Epidermal melanocyte (primary cell): ENCODE results near the gene RPS15.

Experiments
- DNase-seq: peaks from one replicate; pipeline ENCODE4 v3.0.0; 2011; ENCODE audit warnings: low spot score; ENCODE audit not compliant: insufficient read length

The RPS15 gene

DNA sequence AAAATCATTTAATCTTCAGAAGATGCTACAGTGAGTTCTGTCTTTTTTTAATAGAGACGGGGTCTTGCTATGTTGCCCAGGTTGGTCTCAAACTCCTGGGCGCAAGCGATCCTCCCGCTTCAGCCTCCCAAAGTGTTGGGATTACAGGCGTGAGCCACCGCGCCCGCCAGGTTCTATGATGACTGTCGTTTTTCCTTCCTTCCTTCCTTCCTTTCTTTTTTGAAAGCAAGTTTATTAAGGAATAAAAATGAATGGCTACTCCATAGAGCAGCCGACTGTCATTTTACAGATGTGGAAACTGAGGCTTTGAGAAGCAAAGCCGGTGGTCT, 36.3 kb upstream of the RPS15 start:
- no peak for DNase-seq

DNA sequence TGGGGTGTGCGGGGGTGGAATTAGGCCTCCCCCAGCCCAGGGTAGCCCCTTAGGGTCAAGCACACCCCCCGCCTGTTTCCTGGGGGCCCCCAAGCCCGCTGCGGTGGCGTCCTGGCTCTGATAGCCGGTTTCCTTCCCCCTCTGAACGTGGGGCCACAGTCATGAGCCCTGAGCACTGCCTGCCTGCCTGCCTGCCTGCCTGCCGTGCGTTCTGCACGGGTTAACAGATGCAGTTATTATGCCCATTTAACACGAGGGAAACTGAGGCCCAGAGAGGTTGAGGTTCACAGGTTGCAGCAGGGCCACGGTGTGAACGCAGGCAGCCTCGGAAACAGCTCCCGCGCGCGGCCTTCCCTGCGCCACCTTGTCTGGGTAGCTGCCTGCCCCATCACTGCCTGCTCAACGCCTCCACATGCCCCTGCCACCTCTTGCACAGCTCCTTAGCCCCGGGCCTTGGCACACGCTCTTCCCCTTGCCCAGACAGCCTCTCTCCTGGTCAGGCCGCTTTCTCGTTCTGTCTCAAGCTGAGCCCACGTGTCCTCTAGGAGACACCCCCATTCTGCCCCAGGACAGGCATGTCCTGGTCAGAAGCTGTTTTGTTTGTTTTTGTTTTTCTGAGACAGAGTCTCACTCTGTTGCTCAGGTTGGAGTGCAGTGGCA, 35.7 kb upstream of the RPS15 start:
- DNase-seq, result peak; percentile 50

DNA sequence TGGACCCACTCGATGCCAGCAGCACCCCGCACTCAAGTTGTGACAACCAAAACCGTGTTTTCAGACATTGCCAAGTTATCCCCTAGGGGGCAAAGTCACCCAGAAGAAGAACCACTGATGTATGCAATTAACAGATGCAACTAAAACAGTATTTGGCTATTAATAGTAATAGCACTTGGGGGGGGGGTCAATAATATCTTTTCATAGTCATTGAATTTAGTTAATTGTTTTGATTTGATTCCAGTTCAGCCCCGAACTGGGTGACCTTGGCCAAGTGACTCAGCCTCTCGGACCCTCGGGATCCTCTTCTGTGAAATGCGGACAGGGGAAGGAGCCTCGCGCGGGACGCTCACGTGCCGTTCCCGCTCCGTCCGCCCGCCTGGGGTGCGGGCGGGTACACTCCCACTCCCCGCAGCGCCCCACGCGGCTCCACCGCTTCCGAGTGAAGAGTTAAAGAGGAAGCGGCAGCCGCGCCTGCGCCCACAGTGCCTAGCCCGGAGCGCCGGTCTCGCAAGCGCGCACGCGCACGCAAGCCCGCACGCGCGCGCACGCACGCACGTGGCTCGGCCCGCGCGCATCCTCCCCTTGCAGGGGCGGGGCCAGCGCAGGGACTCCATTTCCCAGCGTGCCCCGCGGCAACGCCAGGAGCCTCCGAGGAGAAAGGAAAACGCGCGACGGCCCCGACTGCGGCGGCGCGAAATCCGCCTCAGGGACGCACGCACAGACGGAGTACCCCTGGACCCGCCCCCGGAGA, 31.2 kb upstream of the RPS15 start:
- peak; percentile 98 for DNase-seq

DNA sequence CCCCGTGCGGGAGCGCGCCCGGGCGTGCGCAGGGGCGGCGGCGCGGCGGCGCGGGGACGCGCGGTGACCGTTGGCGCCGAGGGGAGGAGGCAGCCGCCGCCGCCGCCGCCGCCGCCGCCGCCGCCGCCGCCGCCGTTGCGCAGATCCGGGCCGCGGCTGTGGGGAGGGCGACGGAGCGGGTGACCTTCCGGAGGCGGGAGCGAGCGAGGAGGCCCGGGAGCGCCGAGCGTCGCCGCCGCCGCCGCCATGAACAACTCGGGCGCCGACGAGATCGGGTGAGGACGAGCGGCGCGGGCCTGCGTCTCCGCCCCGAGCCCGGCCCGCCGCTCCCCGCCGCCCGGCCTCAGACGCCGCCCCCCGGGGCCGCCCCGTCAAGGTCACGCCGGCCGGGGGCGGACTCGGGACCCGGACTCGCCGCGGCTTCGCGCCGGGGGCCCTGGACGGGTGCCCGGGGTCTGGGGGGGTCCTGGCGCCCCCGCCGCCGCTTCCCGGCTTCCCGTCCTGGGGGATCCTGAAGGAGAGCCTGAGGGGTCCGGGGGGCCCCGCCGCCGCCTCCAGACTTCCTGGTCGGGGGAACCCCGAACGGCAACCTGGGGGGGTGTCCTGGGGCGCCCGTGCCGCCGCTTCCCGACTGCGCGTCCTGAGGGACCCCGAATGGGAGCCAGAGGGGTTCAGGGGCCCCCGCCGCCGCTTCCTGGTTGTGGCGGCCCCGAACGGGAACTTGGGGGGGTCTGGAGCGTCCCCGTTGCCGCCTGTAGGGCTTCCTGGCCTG, 30.5 kb upstream of the RPS15 start, which contains the start of gene DAZAP1:
Gene DAZAP1 (plus strand): TSS at position 59 of the 772 bp plus-strand sequence. CDS start 188 bp downstream, at position 247.
- no peak for DNase-seq

DNA sequence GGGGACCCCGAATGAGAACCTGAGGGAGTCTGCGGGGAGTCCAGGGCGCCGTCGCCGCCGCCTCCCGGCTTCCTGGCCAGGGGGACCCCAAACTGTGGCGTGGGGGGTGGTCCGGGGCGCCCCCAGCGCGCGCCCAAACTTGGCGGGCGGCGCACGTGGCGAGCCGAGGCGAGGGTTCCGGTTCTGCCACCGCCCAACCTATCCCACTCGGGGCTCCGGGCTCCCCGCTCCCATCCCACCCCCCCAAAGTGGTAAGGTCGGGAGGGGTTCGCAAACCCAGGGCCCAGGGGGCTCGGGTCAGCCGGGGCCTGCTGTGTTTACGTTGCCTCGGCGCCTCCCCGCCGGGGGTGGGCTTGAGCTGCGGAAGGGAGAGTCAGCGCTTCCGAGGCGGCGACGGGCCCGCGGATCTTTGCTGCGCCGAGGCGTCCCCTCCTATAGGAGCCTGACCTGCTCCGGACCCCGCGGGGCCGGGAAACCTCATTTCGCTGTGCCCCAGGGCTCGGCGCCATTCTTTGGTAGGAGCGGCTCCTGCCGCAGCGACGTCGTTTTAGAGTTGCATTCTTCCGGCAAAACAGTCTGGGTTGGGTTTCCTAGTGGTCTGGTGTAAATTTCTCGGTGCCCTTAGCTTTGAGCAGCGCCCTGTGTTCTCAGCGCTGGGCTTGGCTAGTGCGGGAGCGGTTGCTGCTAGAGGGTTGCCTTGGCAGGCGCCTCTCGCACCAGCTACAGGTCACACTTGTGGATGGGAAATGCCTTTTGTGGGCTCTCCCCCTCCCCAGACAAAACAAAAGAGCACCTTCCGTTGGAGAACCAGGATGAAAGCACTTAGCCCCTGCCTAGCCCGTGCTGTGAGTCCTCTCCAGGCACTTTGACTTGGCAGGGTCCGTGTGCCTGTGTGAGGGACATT, 29.6 kb upstream of the RPS15 start:
- DNase-seq, result peak; percentile 31

DNA sequence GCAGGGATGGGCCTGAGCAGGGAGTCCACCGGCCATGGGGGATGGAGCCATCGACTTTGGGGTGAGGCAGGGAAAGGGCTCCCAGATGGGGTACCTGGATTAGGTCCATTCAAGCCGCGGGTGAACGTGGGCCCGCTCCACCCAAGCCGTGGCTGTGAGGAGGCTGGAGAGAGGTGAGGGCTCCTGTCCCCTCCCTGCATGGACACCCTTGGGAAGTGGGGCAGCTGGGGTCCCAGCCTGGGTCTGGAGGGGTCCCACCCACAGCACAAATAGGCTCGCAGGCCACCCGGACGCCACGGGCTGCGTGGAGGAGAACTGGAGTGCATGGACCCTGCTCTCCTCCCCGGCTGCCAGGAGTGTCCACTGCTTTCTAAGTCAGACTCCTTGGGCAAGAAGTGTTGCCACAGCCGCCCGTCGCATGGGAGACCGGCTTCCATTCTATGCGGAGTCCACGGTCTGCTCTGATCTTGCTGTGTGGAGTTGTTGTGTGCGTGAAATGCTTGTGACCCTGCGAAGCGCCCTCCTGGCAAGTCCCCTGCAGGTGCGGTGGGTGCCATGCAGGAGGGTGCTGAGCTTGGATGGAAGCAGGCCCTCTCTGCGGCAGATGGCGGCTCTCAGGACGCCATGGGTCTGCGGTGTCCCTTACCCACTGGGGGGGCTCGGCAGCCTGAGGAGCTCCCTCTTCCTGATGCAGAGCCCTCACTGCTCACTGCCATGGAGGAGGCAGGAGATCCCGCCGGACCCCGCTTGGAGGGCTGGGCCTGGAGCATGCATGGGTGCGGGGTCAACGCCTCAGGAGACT, 28.8 kb upstream of the RPS15 start:
- DNase-seq, result no peak

DNA sequence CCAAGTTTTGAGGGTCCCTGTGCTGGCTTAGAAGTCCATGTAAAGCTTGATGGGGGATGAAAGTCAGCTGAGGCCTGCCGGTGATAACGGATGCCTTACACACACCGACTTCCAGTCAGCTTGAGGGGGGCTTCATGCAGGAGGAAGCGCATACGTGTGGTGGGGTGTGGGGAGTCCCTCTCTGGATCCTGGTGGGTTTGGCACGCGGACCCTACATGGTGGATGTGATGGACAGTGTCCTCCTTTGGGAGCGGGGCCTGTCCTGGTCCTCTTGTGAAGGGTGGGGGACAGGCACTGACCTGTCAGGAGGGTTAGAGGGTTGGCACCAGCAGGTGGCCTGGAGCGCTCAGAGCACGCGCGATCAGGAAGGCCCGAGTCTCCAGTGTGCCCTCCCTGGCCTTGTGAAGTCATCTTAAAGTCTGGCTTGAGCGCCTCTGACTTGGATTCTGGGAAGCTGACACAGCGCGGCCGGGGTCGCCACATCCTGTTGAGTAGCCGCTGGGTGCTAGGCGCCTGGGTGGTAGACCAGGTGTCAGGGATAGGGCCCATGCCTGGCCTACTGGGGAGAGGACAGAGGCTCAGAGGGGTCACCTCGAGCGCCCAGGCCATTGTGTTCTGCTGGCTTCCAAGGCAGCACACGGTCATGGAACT, 27.9 kb upstream of the RPS15 start:
- no peak for DNase-seq

DNA sequence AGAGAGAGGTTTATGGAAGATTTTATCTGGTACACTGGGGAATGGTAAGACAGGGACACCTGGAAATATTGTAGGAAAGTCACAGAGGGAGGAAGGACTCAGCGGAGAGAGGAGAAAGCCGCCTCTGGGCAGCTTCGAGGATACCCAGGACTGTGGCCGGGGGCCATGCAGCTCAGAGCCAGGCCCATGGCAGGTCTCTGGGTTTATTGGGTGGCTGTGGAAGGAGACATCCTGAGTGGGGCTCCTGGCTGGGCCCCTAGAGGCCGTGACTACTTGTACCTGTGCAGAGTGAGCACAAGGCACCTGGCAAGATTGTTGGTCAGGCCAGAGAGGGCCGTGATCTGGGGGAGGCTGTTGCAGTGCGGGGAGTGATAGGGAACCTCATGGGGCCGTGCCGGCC, 27.4 kb upstream of the RPS15 start:
- DNase-seq, result no peak

DNA sequence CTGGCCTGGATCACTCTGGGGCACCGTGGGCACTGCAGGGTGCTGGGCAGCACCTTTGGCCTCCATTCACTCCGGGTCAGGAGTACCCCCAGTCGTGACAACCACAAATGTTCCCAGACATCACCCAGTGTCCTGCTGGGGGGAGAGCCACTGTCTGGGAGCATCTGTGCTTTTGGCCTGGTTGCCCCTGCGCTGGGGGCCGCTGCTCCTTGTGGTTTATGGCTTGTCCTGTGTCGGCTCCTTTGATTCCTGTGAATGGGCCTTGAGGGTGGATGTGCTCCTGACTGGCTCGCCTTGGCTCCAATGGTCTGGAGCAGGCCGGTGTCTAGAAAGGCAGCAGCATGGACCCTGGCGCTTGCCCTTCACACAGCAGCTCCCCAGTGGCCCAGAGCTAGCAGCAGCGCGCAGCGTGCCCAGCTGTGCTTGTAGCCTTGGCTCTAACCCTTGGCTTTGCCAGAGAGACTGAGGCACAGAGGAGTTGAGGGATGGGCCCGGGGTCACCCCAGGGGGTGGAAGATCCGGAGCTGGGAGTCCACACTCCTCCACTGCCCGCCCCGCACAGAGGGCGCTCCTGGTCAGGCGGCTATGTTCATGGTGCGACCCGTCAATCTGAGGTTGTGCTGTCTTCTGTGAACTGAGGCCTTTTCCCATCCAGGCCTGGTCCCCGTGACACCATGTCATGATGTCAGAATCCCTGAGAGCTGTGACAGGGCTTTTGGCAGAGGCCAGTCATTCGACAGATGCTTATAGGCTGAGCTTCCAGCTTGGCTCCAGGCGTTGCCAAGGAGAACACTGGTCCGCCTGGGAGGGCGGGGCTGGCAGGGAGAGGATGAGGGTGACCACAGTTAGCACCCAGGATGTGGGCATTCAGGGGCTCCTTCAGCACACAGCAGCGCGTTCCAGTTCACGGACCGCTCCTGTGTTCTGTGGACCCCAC, 26.7 kb upstream of the RPS15 start:
- no peak for DNase-seq

DNA sequence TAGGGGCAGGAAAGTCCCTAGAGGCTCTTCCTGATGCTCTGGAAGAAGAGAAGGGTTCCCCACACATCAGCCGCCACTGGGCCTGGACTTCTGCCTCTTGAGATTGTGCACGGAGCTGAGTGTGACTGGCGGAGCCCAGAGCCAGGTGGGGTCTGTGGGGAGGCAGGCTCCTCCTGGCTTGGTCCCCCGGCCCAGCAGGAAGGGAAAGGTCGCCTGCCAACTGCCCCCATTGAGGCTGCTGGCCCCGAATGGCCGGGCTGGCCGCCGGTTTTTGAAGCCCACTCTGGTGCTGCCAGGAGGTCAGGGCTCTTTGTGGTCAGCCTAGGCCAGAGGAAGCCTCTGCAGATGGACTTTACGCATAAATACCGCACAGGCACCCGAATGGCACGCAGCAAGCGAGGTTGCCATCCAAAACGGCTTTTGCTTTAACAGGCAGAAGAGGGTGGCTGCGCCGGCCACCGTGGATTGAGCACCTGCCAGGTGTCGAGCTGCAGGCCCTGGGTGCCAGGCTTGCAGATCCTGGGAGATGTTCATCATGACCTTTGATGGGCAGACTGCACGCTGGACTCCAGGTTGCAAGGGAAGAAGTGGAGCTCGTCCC, 25.8 kb upstream of the RPS15 start:
- no peak for DNase-seq

DNA sequence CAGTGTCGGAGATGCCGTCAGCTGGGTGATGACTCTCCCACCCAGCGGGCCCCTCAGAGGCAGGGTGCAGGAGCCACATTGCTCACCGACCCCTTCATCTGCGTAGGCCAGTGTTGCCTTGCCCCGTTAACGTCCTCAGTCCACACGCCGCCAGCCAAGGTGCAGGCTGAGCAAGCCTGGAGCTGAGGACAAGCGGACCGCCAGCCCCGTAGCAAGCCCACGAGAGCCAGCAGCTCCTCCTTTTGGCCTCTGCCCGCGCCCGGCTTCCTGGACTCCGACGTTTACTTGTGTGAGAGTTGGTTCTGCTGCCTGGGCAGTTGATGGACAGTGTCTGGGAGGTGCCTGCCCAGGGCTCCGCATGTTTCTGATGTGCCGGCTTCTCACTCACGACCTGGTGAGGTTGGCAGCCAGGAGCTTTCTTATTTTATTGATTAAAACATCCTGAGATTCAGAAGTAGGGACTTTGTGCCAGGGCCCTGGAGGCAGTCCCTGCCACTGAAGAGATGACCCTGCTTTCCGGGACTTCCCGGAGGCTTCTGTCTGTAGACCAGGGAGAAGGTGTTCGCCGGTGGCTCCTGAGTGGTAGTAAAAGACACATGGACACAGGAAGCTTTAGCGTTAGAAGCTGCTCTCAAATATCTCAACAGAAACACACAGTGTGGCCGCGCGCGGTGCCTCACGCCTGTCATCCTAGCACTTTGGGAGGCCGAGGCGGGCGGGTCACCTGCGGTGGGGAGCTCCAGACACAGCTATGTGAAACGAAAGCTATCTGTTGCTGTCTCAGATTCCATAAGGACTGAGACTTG, 25.0 kb upstream of the RPS15 start:
- no peak for DNase-seq

DNA sequence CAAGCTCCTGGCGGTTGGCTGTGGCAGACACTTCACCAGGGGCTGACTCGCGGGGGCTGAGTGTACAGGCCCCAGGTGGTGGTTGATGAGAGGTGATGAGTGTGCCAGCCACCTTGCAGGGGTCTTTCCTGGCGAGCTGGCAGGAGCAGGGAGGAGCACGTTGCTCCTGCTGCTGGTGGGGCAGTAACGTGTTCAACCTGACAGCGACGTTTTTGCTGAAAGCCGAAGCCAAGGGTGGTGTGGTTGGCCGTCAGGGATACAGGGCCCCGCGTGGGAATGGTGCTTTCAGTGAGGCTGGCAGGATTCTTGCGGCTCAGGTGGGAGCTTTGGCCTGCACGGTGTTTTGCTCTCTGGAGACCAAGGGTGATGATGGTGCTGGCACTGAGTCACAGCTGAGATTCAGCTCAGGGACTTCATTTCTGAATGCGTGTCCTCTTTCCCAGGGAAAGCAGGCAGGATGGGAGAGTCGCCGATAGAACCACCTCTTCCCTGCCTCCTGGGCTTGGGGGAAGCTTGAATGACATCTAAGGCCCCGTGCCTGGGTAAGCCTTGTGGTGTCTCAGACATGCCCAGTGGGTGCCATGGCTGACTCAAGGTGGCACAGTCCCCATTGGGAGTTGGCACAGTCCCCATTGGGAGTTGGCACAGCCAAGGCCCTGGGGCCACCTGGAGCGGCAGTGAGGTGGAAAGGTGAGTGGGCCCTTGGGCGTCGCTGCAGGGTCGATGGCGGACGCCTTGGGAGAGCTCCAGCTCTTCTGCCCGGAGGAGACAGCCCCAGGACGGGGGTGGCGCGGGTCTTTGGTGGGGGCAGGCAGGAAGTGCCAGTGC, 22.0 kb upstream of the RPS15 start:
- no peak for DNase-seq

DNA sequence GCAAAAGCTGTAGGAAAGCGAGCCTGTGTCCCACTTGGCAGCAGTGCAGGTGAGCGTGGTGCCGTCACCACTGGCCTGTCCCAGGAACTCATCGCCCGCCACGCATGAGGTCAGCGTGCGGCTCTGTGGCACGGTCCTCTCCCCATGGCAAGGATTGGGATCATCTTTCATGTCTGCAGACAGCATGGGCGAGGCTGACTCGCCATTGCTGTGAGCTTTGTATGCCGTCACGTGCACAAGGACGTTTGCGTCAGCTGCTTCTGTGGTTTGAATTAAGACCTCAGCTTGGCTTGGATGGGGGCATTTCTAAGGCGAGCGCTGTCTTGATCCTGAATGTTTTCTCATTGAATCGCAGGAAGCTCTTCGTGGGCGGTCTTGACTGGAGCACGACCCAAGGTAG, 21.1 kb upstream of the RPS15 start:
- DNase-seq, result no peak

DNA sequence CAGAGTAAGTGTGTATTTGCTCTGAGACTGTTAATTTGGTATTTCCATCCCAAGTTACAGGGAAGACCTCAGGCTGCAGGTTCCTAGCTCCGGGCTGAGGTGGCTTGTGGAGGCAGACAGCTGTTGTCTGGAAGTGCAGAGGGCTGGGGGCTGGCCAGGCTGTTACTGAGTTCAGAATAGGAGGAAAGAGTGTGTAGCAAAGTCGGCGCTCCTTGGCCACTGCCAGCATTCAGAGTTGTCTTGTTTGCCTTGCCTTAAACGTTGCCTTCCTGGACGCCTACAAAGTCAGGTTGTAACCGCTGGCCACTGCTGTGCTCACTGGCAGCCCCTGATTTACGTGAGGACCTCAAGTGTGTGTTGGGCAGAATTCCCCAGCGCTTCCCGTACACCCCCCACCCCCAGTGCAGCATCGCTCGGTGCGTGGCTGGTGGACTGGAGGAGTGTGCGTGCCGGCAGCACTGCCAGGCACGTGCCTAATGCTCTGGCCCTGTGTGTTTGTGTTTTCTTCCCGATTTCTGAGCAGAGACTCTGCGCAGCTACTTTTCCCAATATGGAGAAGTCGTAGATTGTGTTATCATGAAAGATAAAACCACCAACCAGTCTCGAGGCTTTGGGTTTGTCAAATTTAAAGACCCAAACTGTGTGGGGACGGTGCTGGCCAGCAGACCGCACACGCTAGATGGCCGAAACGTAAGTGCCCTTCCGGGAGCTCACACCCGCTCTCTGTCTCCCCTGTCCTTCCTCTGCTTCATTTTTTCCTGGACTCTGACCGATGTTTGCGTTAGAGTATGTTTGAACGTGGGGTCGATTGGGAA, 20.3 kb upstream of the RPS15 start:
- DNase-seq, result no peak

DNA sequence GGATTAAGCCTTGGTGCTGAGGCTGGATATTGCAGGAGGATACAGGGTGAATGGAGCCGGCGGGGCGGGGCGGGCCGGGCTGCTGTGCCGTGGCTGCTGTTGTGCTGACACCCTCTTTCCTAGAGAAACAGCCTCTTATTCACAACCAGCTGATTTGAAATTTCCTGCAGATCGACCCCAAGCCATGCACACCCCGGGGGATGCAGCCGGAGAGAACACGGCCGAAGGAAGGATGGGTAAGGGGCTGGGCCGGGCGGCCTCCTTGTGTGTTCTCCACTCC, 19.8 kb upstream of the RPS15 start:
- DNase-seq, result no peak
